H1 (cell line): ENCODE data around the gene ZBTB20. TPM values are rescaled to one million over a fixed set of nuclear protein-coding genes. Genes with fewer than 3 reads are reported as not detected.

Experiments
- CTCF ChIA-PET: fragments of 300-600 bp; sonication (Branson Sonifier 250); formaldehyde crosslinking; loops from one replicate; lab custom pipeline; 2021; ENCODE audit not compliant: partially characterized antibody; lab: Charles Lee
- POLR2A ChIA-PET: fragments of 300-600 bp; sonication (Branson Sonifier 250); formaldehyde crosslinking; loops from one replicate; lab custom pipeline; 2021; ENCODE audit warnings: inconsistent platforms; ENCODE audit not compliant: partially characterized antibody; lab: Charles Lee
- DNase-seq, 2 experiments: peaks; one replicate each; pipeline versions ENCODE4 v3.0.0 to v3.0.0-alpha.2; 2010 to 2022; ENCODE audit warnings: low spot score in 2 of 2, low read depth in 1 of 2, mixed read lengths in 1 of 2
- FAIRE-seq: peaks from 2 replicates; lab custom pipeline; 2011; peaks lifted over from hg19 to GRCh38; lab: Jason Lieb, UNC
- H2AFZ ChIP-seq: 2 replicates; pipeline ENCODE4 v1.8.1; 2012; ENCODE audit warnings: low read length, inconsistent platforms
- H2AK5ac ChIP-seq: 2 replicates; pipeline ENCODE4 v1.6.1; 2013; ENCODE audit warnings: low read depth, low read length
- H2BK120ac ChIP-seq: replicated peaks from 2 replicates; pipeline ENCODE3; 2013; ENCODE audit warnings: low read depth, low read length, inconsistent platforms
- H2BK12ac ChIP-seq: 2 replicates; pipeline ENCODE4 v1.6.1; 2013; ENCODE audit warnings: low read depth, low read length
- H2BK15ac ChIP-seq: 2 replicates; pipeline ENCODE4 v1.6.1; 2013; ENCODE audit warnings: low read length
- H2BK20ac ChIP-seq: 2 replicates; pipeline ENCODE4 v1.6.1; 2013; ENCODE audit warnings: low read length
- H2BK5ac ChIP-seq: 2 replicates; pipeline ENCODE4 v1.6.1; 2013; ENCODE audit warnings: low read depth, low read length
- H3K14ac ChIP-seq: 2 replicates; pipeline ENCODE4 v1.6.1; 2013; ENCODE audit warnings: inconsistent platforms; ENCODE audit not compliant: insufficient read length
- H3K18ac ChIP-seq: 2 replicates; pipeline ENCODE4 v1.6.1; 2013; ENCODE audit warnings: low read length; ENCODE audit errors: extremely low read depth
- H3K23ac ChIP-seq: 2 replicates; pipeline ENCODE4 v1.6.1; 2013; ENCODE audit warnings: inconsistent platforms; ENCODE audit not compliant: insufficient read length
- H3K23me2 ChIP-seq: 2 replicates; pipeline ENCODE4 v1.6.1; 2013; ENCODE audit warnings: low read depth, low read length
- H3K27ac ChIP-seq: 2 replicates; pipeline ENCODE4 v1.6.1; 2011; ENCODE audit warnings: low read depth, low read length, inconsistent platforms
- H3K27me3 ChIP-seq, 4 experiments: replicated peaks in 1 of 4; 1 replicate in 1 of 4; 2 replicates in 3 of 4; pipeline versions ENCODE4 v1.6.1 to v1.8.1; 2011 to 2013; ENCODE audit warnings: low read length in 3 of 4, mild to moderate bottlenecking in 3 of 4, inconsistent platforms in 2 of 4, mixed read lengths in 2 of 4, moderate library complexity in 1 of 4; ENCODE audit not compliant: control insufficient read depth in 3 of 4, insufficient read depth in 3 of 4; ENCODE audit errors: extremely low read depth in 1 of 4
- H3K36me3 ChIP-seq, 4 experiments: 2 replicates each; pipeline versions ENCODE4 v1.6.1 to v1.8.1; 2011 to 2013; ENCODE audit warnings: mild to moderate bottlenecking in 4 of 4, low read length in 3 of 4, moderate library complexity in 2 of 4, control low read depth in 1 of 4, inconsistent platforms in 1 of 4; ENCODE audit not compliant: insufficient read depth in 4 of 4, control insufficient read depth in 2 of 4
- H3K4ac ChIP-seq: replicated peaks from 2 replicates; pipeline ENCODE3; 2013; ENCODE audit warnings: low read length, low read depth, mixed read lengths, inconsistent platforms; ENCODE audit not compliant: insufficient read length
- H3K4me1 ChIP-seq, 4 experiments: replicated peaks in 1 of 4; 1 replicate in 1 of 4; 2 replicates in 3 of 4; pipeline versions ENCODE4 v1.6.1 to v1.8.1; 2011 to 2013; ENCODE audit warnings: low read length in 3 of 4, inconsistent platforms in 2 of 4, mixed read lengths in 1 of 4; ENCODE audit not compliant: insufficient read depth in 4 of 4, control insufficient read depth in 3 of 4
- H3K4me2 ChIP-seq, 2 experiments: 2 replicates each; pipeline versions ENCODE4 v1.6.1 to v1.8.1; 2011 to 2013; ENCODE audit warnings: low read depth in 2 of 2, low read length in 2 of 2, control low read depth in 1 of 2, inconsistent platforms in 1 of 2, mild to moderate bottlenecking in 1 of 2; ENCODE audit not compliant: insufficient read depth in 1 of 2
- H3K4me3 ChIP-seq, 4 experiments: fragments of 200-600, 300-600 bp in 1 of 4; sonication (generic), shearing (Covaris generic), sonication (Bioruptor Twin) in 1 of 4; 2 replicates each; pipeline versions ENCODE4 v1.5.1 to v1.8.1; 2011 to 2016; ENCODE audit warnings: low read length in 4 of 4, low read depth in 3 of 4, control low read depth in 2 of 4, inconsistent platforms in 2 of 4, mild to moderate bottlenecking in 2 of 4, mixed read lengths in 1 of 4, moderate library complexity in 1 of 4; ENCODE audit not compliant: insufficient read depth in 2 of 4; ENCODE audit errors: extremely low read depth in 1 of 4
- H3K56ac ChIP-seq: replicated peaks from 2 replicates; pipeline ENCODE3; 2013; ENCODE audit warnings: low read depth, mild to moderate bottlenecking, mixed read lengths, low read length, inconsistent platforms; ENCODE audit not compliant: insufficient read length
- H3K79me1 ChIP-seq: 2 replicates; pipeline ENCODE4 v1.6.1; 2013; ENCODE audit warnings: low read depth, low read length, control low read depth
- H3K79me2 ChIP-seq, 2 experiments: 2 replicates each; pipeline versions ENCODE4 v1.6.1 to v1.8.1; 2012 to 2013; ENCODE audit warnings: low read length in 2 of 2, mild to moderate bottlenecking in 2 of 2, inconsistent platforms in 1 of 2; ENCODE audit not compliant: insufficient read depth in 2 of 2, control insufficient read depth in 1 of 2
- H3K9ac ChIP-seq, 4 experiments: replicated peaks in 1 of 4; 1 replicate in 1 of 4; 2 replicates in 3 of 4; pipeline versions ENCODE4 v1.6.1 to v1.8.1; 2011 to 2013; ENCODE audit warnings: low read depth in 3 of 4, low read length in 3 of 4, control low read depth in 2 of 4, mild to moderate bottlenecking in 2 of 4, moderate library complexity in 2 of 4, inconsistent platforms in 1 of 4; ENCODE audit errors: extremely low read depth in 1 of 4
- H3K9me3 ChIP-seq, 2 experiments: 2 replicates each; pipeline versions ENCODE4 v1.6.1 to v1.8.1; 2012 to 2013; ENCODE audit warnings: mild to moderate bottlenecking in 2 of 2, moderate library complexity in 2 of 2, control low read depth in 1 of 2, inconsistent platforms in 1 of 2, low read depth in 1 of 2, low read length in 1 of 2, mixed read lengths in 1 of 2; ENCODE audit not compliant: insufficient read depth in 2 of 2
- H4K20me1 ChIP-seq, 2 experiments: replicated peaks in 1 of 2; 2 replicates each; pipeline versions ENCODE3 to v1.8.1; 2011 to 2013; ENCODE audit warnings: inconsistent platforms in 2 of 2, low read length in 2 of 2, mild to moderate bottlenecking in 1 of 2; ENCODE audit not compliant: insufficient read depth in 2 of 2, control insufficient read depth in 1 of 2
- H4K5ac ChIP-seq: 2 replicates; pipeline ENCODE4 v1.6.1; 2013; ENCODE audit warnings: low read length, low read depth, mixed read lengths, inconsistent platforms; ENCODE audit not compliant: insufficient read length
- H4K8ac ChIP-seq: 2 replicates; pipeline ENCODE4 v1.8.0; 2013; ENCODE audit warnings: mild to moderate bottlenecking, moderate library complexity, low read length, inconsistent platforms; ENCODE audit not compliant: insufficient read depth; ENCODE audit errors: extremely low read depth
- H4K91ac ChIP-seq: replicated peaks from 2 replicates; pipeline ENCODE3; 2013; ENCODE audit warnings: low read length, mixed read lengths, inconsistent platforms; ENCODE audit not compliant: insufficient read length
- CTBP2 ChIP-seq: IDR thresholded peaks from 2 replicates; pipeline ENCODE4 v1.7.0; 2011; ENCODE audit warnings: borderline replicate concordance, mild to moderate bottlenecking, moderate library complexity, mixed read lengths, low read length; ENCODE audit not compliant: insufficient read depth, insufficient read length
- FOSL1 ChIP-seq: IDR thresholded peaks from 2 replicates; pipeline ENCODE4 v1.6.1; 2011; ENCODE audit warnings: mild to moderate bottlenecking, low read depth, low read length, moderate library complexity; ENCODE audit not compliant: insufficient read depth
- POLR2AphosphoS5 ChIP-seq: IDR thresholded peaks from 2 replicates; pipeline ENCODE4 v1.6.1; 2011; ENCODE audit warnings: low read depth, low read length
- RXRA ChIP-seq: IDR thresholded peaks from 2 replicates; pipeline ENCODE4 v1.6.1; 2011; ENCODE audit warnings: low read depth, mild to moderate bottlenecking, low read length, moderate library complexity; ENCODE audit not compliant: insufficient read depth
- WGBS, 2 experiments: shearing (Covaris generic) in 1 of 2; methylation state at CpG; one replicate each; pipeline versions ENCODE4 v1.1.6 to v1.1.7; 2013 to 2015; ENCODE audit warnings: low lambda C conversion rate in 2 of 2, mixed read lengths in 2 of 2, inconsistent platforms in 1 of 2, low coverage in 1 of 2, missing lambda C conversion rate in 1 of 2; ENCODE audit not compliant: insufficient replicate concordance in 2 of 2, insufficient coverage in 1 of 2, insufficient read length in 1 of 2; ENCODE audit errors: extremely low coverage in 1 of 2, missing lambda C conversion rate in 1 of 2; 5-methylcytosine and 5-hydroxymethylcytosine counted together
- polyA plus RNA-seq, 7 experiments: library from polyadenylated mRNA; depleted of rRNA in 3 of 7; stranded (reverse) in 5 of 7; unstranded in 2 of 7; fragments of >200 nt in 5 of 7; fragments of 200-250 nt in 2 of 7; gene quantifications; 1 replicate in 5 of 7; 2 replicates in 1 of 7; 4 replicates in 1 of 7; pipeline versions ENCODE4 v1.2.1 to v1.2.3, GENCODE V29; 2011 to 2013; ENCODE audit warnings: missing spikeins in 2 of 7, mixed read lengths in 2 of 7
- total RNA-seq: library from RNA; stranded (reverse); fragmentation: NEBNext Ultra II Directional; extraction: Animal tissue kit (Norgen Biotek cat#: 25700); gene quantifications from 2 replicates; pipeline ENCODE4 v1.2.1, GENCODE V29; 2021
- TF ChIP-seq, protein P1 (sequence below): IDR thresholded peaks from 2 replicates; pipeline ENCODE4 v1.6.1; 2011; ENCODE audit warnings: low read length, improper control_type of control experiment

ZBTB20 gene
- total and polyA plus RNA-seq, 2 of the 8 experiments (the other 6 are each of a cell fraction or from before 2014, with no cell fraction given), result 0.35 to 1.3 TPM

DNA sequence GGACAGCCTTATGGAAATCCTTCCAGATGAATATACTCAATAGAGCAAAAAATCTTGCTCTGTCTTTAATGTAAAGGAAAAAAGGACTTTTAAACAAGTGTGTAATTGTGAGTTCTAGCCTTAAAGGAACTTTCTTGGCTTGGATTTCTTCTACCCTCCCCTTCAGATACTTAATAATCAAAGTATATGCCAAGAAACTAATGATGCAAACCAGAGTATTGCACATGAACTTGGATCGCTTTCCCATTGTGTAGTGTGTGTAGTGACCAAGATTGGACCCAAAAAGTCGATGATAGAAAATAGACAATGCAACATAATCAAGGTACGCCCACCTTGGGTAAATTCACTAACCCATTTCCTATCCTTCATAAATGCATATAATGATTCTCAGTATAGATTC, 729.4 kb downstream of the ZBTB20 start:
- no peak overlapping the region for H2BK20ac ChIP-seq
- no peak overlapping the region for H2BK15ac ChIP-seq
- no peak overlapping the region for H4K8ac ChIP-seq
- H2BK5ac ChIP-seq, result no peak overlapping the region
- ChIA-PET POLR2A (no interaction called here), CTCF (interaction anchor here (0.9 to 7.4 kb wide), 14 partner anchors 8 to 266 kb away, joined by 3 to 67 read pairs (median 10); no protein-coding TSS in a partner anchor)
- no peak for DNase-seq
- no peak overlapping the region for H2AFZ ChIP-seq
- H3K14ac ChIP-seq, result no peak overlapping the region
- H3K9me3 ChIP-seq, result no peaks in the 10 kb centered on the region
- H3K23me2 ChIP-seq, result no peaks in the 10 kb centered on the region
- no peak overlapping the region for H3K23ac ChIP-seq
- H3K4me3 ChIP-seq, result no peak overlapping the region
- no peaks in the 10 kb centered on the region for H3K36me3 ChIP-seq
- no peak for FAIRE-seq
- H2AK5ac ChIP-seq, result no peak overlapping the region
- no peaks in the 10 kb centered on the region for H3K27me3 ChIP-seq
- no peak overlapping the region for H3K9ac ChIP-seq
- no peaks in the 10 kb centered on the region for H3K79me2 ChIP-seq
- no peak overlapping the region for H4K91ac ChIP-seq
- WGBS, 2 experiments, result 94% methylated on average over 3 of the region's 3 CpGs; no CpG with 5 or more reads in 1 of the 2 experiments
- H3K18ac ChIP-seq, result no peak overlapping the region
- H3K56ac ChIP-seq, result no peak overlapping the region
- no peak overlapping the region for H3K27ac ChIP-seq
- H4K20me1 ChIP-seq, result no peaks in the 10 kb centered on the region
- no peak overlapping the region for H4K5ac ChIP-seq
- no peak overlapping the region for H2BK120ac ChIP-seq
- no peak overlapping the region for H3K4me2 ChIP-seq
- H2BK12ac ChIP-seq, result no peak overlapping the region
- H3K79me1 ChIP-seq, result no peaks in the 10 kb centered on the region
- H3K4ac ChIP-seq, result no peak overlapping the region
- peaks cover 0 to 4% (median 0%) of the 10 kb centered on the region in 4 experiments; a peak in 1 of 7 replicates for H3K4me1 ChIP-seq
- TF ChIP-seq FOSL1 (no peak), RXRA (no peak), POLR2AphosphoS5 (no peak), CTBP2 (no peak)
- TF ChIP-seq, protein P1, sequence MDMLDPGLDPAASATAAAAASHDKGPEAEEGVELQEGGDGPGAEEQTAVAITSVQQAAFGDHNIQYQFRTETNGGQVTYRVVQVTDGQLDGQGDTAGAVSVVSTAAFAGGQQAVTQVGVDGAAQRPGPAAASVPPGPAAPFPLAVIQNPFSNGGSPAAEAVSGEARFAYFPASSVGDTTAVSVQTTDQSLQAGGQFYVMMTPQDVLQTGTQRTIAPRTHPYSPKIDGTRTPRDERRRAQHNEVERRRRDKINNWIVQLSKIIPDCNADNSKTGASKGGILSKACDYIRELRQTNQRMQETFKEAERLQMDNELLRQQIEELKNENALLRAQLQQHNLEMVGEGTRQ, result no peak
